Gastroesophageal sphincter (tissue), 3 donors: ENCODE results near the gene SSC4D.
"Not testable (repeated sequence)": the region's sequence is repeated elsewhere in the genome, so short reads cannot be mapped to it uniquely, and the experiment has no call there.

ENCODE experiments used
- CTCF ChIP-seq, 4 experiments: fragments of 200-600 bp in 2 of 4; fragments of 450-650 bp in 2 of 4; sonication (generic) in 1 of 4; IDR thresholded peaks; one replicate each; pipeline ENCODE4 v1.5.1; 2017 to 2019; ENCODE audit warnings: antibody characterized with exemption in 4 of 4, mild to moderate bottlenecking in 2 of 4, moderate library complexity in 2 of 4
- EP300 ChIP-seq: sonication (generic); formaldehyde crosslinking; IDR thresholded peaks from one replicate; pipeline ENCODE4 v1.6.1; 2017; ENCODE audit warnings: antibody characterized with exemption, mild to moderate bottlenecking
- POLR2A ChIP-seq, 2 donors: fragments of 450-650 bp; IDR thresholded peaks; one replicate each; pipeline ENCODE4 v1.6.1; 2017; ENCODE audit warnings: antibody characterized with exemption in 2 of 2, mild to moderate bottlenecking in 2 of 2, moderate library complexity in 1 of 2
- POLR2AphosphoS5 ChIP-seq: sonication (generic); formaldehyde crosslinking; IDR thresholded peaks from one replicate; pipeline ENCODE4 v1.6.1; 2017; ENCODE audit warnings: antibody characterized with exemption

- TF ChIP-seq CTCF (IDR thresholded peaks at IDR 0.05); POLR2AphosphoS5; POLR2A (IDR thresholded peaks at IDR 0.05); EP300: not testable (repeated sequence)
Observed at GRCh38 chr7:76441792-76442191, 32.3 kb upstream of the SSC4D start.
